ENCODE measurements around the gene RHEB. TPM values are rescaled to one million over a fixed set of nuclear protein-coding genes. Genes with fewer than 3 reads are reported as not detected.

The RHEB gene
- total RNA-seq, 1 experiment from 2014 or later, result 135 TPM

- peak; percentile 24 for TF ChIP-seq CTCF (IDR thresholded peaks at IDR 0.05; ENCODE audit: unreplicated experiment)
- Mint-ChIP-seq H3K27me3 (ENCODE audit: insufficient read depth, unreplicated experiment) (no peaks in the 10 kb centered on the region), H3K4me3 (ENCODE audit: unreplicated experiment) (peak overlapping the region; percentile 65), H3K36me3 (ENCODE audit: insufficient read depth, unreplicated experiment) (peaks cover 24% of the 10 kb centered on the region), H3K9me3 (ENCODE audit: unreplicated experiment) (peaks cover 25% of the 10 kb centered on the region), H3K4me1 (ENCODE audit: insufficient read depth, unreplicated experiment) (peaks cover 16% of the 10 kb centered on the region), H3K27ac (ENCODE audit: low read depth, unreplicated experiment) (peak overlapping the region; percentile 76)
- BruUV-seq (replicated peaks), result no TSS peak
- intact Hi-C loops (cut with micrococcal nuclease), result loop anchor here (1.0 kb wide), 2 partner anchors 58 to 299 kb away; no protein-coding TSS in a partner anchor
- ChIA-PET POLR2A (interaction anchor here (0.6 to 2.5 kb wide), 13 partner anchors 12 to 416 kb away, joined by 3 to 20 read pairs (median 4); partner anchors contain the start of gene RHEB), CTCF (interaction anchor here (0.7 to 2.3 kb wide), 13 partner anchors 11 to 320 kb away, joined by 3 to 18 read pairs (median 6); no protein-coding TSS in a partner anchor)
- DNase-seq (ENCODE audit: unreplicated experiment), result peak; percentile 85
Observed at GRCh38 chr7:151459726-151460473, 59.8 kb downstream of the RHEB start.

- DNase-seq (ENCODE audit: unreplicated experiment), result no peak
- BruUV-seq (replicated peaks), result no TSS peak
- ChIA-PET CTCF (interaction anchor here (1.5 to 1.7 kb wide), 2 partner anchors 8 to 10 kb away, joined by 4 to 10 read pairs; no protein-coding TSS in a partner anchor), POLR2A (interaction anchor here (0.6 kb wide), 1 partner anchor 16 kb away, joined by 3 read pairs; no protein-coding TSS in a partner anchor)
- no peak overlapping the region for H3K27ac Mint-ChIP-seq (ENCODE audit: low read depth, unreplicated experiment)
- peaks cover 7% of the 10 kb centered on the region for H3K9me3 Mint-ChIP-seq (ENCODE audit: unreplicated experiment)
- H3K27me3 Mint-ChIP-seq (ENCODE audit: insufficient read depth, unreplicated experiment), result no peaks in the 10 kb centered on the region
- no peak overlapping the region for H3K4me3 Mint-ChIP-seq (ENCODE audit: unreplicated experiment)
- intact Hi-C loops (cut with micrococcal nuclease), result no loop called here
- peaks cover 4% of the 10 kb centered on the region for H3K36me3 Mint-ChIP-seq (ENCODE audit: insufficient read depth, unreplicated experiment)
- H3K4me1 Mint-ChIP-seq (ENCODE audit: insufficient read depth, unreplicated experiment), result peaks cover 16% of the 10 kb centered on the region
- no peak for TF ChIP-seq CTCF (IDR thresholded peaks at IDR 0.05; ENCODE audit: unreplicated experiment)
Observed at GRCh38 chr7:151457534-151457933, 62.2 kb downstream of the RHEB start.

GRCh38 chr7:151456782-151457181, 62.9 kb downstream of the RHEB start:
- H3K4me3 Mint-ChIP-seq (ENCODE audit: unreplicated experiment), result no peak overlapping the region
- intact Hi-C loops (cut with micrococcal nuclease), result no loop called here
- no TSS peak for BruUV-seq (replicated peaks)
- H3K27ac Mint-ChIP-seq (ENCODE audit: low read depth, unreplicated experiment), result no peak overlapping the region
- no peaks in the 10 kb centered on the region for H3K27me3 Mint-ChIP-seq (ENCODE audit: insufficient read depth, unreplicated experiment)
- no peak for TF ChIP-seq CTCF (IDR thresholded peaks at IDR 0.05; ENCODE audit: unreplicated experiment)
- H3K36me3 Mint-ChIP-seq (ENCODE audit: insufficient read depth, unreplicated experiment), result peaks cover 4% of the 10 kb centered on the region
- ChIA-PET CTCF (interaction anchor here (0.6 to 1.7 kb wide), 4 partner anchors 8 to 163 kb away, joined by 3 to 10 read pairs (median 4); no protein-coding TSS in a partner anchor), POLR2A (no interaction called here)
- H3K4me1 Mint-ChIP-seq (ENCODE audit: insufficient read depth, unreplicated experiment), result peaks cover 16% of the 10 kb centered on the region
- H3K9me3 Mint-ChIP-seq (ENCODE audit: unreplicated experiment), result peaks cover 7% of the 10 kb centered on the region
- no peak for DNase-seq (ENCODE audit: unreplicated experiment)

- ChIA-PET CTCF (interaction anchor here (0.6 to 1.7 kb wide), 5 partner anchors 7 to 164 kb away, joined by 3 to 10 read pairs (median 3); no protein-coding TSS in a partner anchor), POLR2A (no interaction called here)
- Mint-ChIP-seq H3K27me3 (ENCODE audit: insufficient read depth, unreplicated experiment) (no peaks in the 10 kb centered on the region), H3K9me3 (ENCODE audit: unreplicated experiment) (peaks cover 7% of the 10 kb centered on the region), H3K27ac (ENCODE audit: low read depth, unreplicated experiment) (no peak overlapping the region), H3K36me3 (ENCODE audit: insufficient read depth, unreplicated experiment) (peaks cover 4% of the 10 kb centered on the region), H3K4me1 (ENCODE audit: insufficient read depth, unreplicated experiment) (peaks cover 16% of the 10 kb centered on the region), H3K4me3 (ENCODE audit: unreplicated experiment) (no peak overlapping the region)
- BruUV-seq (replicated peaks), result no TSS peak
- DNase-seq (ENCODE audit: unreplicated experiment), result no peak
- TF ChIP-seq CTCF (IDR thresholded peaks at IDR 0.05; ENCODE audit: unreplicated experiment), result no peak
- intact Hi-C loops (cut with micrococcal nuclease), result no loop called here
Observed at GRCh38 chr7:151456276-151456675, 63.4 kb downstream of the RHEB start.
